GM15510 (cell line): ENCODE data around the gene TSACC.

Experiments used
- POLR2A ChIP-seq: IDR thresholded peaks from 3 replicates; pipeline ENCODE4 v1.6.1; 2011; ENCODE audit warnings: borderline replicate concordance; ENCODE audit not compliant: insufficient read length; ENCODE audit errors: extremely low read depth

The TSACC gene

GRCh38 chr1:156337052-156337887, 1.1 kb upstream of the TSACC start:
- TF ChIP-seq POLR2A: no peak

GRCh38 chr1:156337888-156338179, 492 bp upstream of the TSACC start:
- no peak for TF ChIP-seq POLR2A

GRCh38 chr1:156342166-156342955, 4.0 kb downstream of the TSACC start:
- no peak for TF ChIP-seq POLR2A

- no peak for TF ChIP-seq POLR2A
Observed at GRCh38 chr1:156344409-156344808, 6.1 kb downstream of the TSACC start.

- TF ChIP-seq POLR2A: no peak
Observed at GRCh38 chr1:156346636-156347035, 8.3 kb downstream of the TSACC start.

GRCh38 chr1:156347331-156347730, 9.0 kb downstream of the TSACC start:
- TF ChIP-seq POLR2A: no peak

GRCh38 chr1:156356262-156356874, 18.0 kb downstream of the TSACC start:
- TF ChIP-seq POLR2A: no peak

GRCh38 chr1:156356875-156357534, 18.7 kb downstream of the TSACC start:
- TF ChIP-seq POLR2A: no peak

GRCh38 chr1:156357977-156358376, 19.7 kb downstream of the TSACC start:
- no peak for TF ChIP-seq POLR2A

GRCh38 chr1:156358641-156359040, 20.3 kb downstream of the TSACC start:
- no peak for TF ChIP-seq POLR2A

- no peak for TF ChIP-seq POLR2A
Observed at GRCh38 chr1:156359249-156359648, 20.9 kb downstream of the TSACC start.

- TF ChIP-seq POLR2A: no peak
Observed at GRCh38 chr1:156359973-156360372, 21.6 kb downstream of the TSACC start.

- TF ChIP-seq POLR2A: no peak
Observed at GRCh38 chr1:156360534-156360933, 22.2 kb downstream of the TSACC start.

GRCh38 chr1:156365754-156366153, 27.4 kb downstream of the TSACC start:
- no peak for TF ChIP-seq POLR2A
